ENCODE data around the gene ZGLP1. TPM values are rescaled to one million over a fixed set of nuclear protein-coding genes. Genes with fewer than 3 reads are reported as not detected.

The ZGLP1 gene
- total and polyA plus RNA-seq, 2 of the 13 experiments (the other 11 are each of a cell fraction or from before 2014, with no cell fraction given), result 2.4 to 3.0 TPM

DNA sequence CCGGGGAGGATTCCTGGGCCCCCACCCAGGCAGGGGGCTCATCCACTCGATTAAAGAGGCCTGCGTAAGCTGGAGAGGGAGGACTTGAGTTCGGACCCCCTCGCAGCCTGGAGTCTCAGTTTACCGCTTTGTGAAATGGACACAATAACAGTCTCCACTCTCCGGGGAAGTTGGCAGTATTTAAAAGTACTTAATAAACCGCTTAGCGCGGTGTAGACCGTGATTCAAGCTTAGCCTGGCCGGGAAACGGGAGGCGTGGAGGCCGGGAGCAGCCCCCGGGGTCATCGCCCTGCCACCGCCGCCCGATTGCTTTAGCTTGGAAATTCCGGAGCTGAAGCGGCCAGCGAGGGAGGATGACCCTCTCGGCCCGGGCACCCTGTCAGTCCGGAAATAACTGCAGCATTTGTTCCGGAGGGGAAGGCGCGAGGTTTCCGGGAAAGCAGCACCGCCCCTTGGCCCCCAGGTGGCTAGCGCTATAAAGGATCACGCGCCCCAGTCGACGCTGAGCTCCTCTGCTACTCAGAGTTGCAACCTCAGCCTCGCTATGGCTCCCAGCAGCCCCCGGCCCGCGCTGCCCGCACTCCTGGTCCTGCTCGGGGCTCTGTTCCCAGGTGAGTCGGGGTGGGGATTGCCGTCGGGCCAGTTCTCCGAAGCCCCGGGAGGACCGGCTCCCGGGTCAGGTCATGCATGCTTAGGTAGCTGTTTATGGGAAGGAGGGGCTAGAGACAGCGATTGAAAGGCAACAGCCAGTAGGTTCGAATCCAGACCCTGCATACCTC is 38.8 kb downstream of the ZGLP1 start, which contains the start of gene ICAM1 (continued):
- TF ChIP-seq, protein P1, sequence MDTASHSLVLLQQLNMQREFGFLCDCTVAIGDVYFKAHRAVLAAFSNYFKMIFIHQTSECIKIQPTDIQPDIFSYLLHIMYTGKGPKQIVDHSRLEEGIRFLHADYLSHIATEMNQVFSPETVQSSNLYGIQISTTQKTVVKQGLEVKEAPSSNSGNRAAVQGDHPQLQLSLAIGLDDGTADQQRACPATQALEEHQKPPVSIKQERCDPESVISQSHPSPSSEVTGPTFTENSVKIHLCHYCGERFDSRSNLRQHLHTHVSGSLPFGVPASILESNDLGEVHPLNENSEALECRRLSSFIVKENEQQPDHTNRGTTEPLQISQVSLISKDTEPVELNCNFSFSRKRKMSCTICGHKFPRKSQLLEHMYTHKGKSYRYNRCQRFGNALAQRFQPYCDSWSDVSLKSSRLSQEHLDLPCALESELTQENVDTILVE (CRISPR knock-in tag; IDR thresholded peaks at IDR 0.05), result peak; percentile 84
- TF ChIP-seq SOX6 (IDR thresholded peaks at IDR 0.05) (no peak), SOX6 (CRISPR knock-in tag; IDR thresholded peaks at IDR 0.05) (peak; percentile 82), ISX (CRISPR knock-in tag; conservative IDR thresholded peaks at IDR 0.05) (no peak), PITX1 (CRISPR knock-in tag; IDR thresholded peaks at IDR 0.05) (peak; percentile 65; the same call in 1 of the 2 replicates), ZNF83 (CRISPR knock-in tag; IDR thresholded peaks at IDR 0.05; ENCODE audit: borderline replicate concordance) (no peak), ZNF703 (CRISPR knock-in tag; IDR thresholded peaks at IDR 0.05; ENCODE audit: borderline replicate concordance) (no peak), AGO2 (optimal IDR thresholded peaks at IDR 0.05; ENCODE audit: low read depth, low read length) (no peak), ZNF562 (CRISPR knock-in tag; IDR thresholded peaks at IDR 0.05; ENCODE audit: borderline replicate concordance) (no peak), ZFP37 (CRISPR knock-in tag; IDR thresholded peaks at IDR 0.05; ENCODE audit: borderline replicate concordance) (peak; percentile 83), RORA (CRISPR knock-in tag; IDR thresholded peaks at IDR 0.05) (no peak), SNAPC2 (CRISPR knock-in tag; IDR thresholded peaks at IDR 0.05) (peak; percentile 78), ZNF225 (CRISPR knock-in tag; IDR thresholded peaks at IDR 0.05) (peak; percentile 46; the same call in 1 of the 2 replicates), FIP1L1 (IDR thresholded peaks at IDR 0.05; ENCODE audit: borderline replicate concordance, insufficient read depth, low read depth, low read length) (no peak), GATAD2A (CRISPR knock-in tag; IDR thresholded peaks at IDR 0.05) (peak; percentile 65), RARA (CRISPR knock-in tag; IDR thresholded peaks at IDR 0.05) (peak; percentile 87), SP1 (IDR thresholded peaks at IDR 0.05) (no peak), SP1 (CRISPR knock-in tag; IDR thresholded peaks at IDR 0.05) (peak; percentile 65)
- TF ChIP-seq, protein P2, sequence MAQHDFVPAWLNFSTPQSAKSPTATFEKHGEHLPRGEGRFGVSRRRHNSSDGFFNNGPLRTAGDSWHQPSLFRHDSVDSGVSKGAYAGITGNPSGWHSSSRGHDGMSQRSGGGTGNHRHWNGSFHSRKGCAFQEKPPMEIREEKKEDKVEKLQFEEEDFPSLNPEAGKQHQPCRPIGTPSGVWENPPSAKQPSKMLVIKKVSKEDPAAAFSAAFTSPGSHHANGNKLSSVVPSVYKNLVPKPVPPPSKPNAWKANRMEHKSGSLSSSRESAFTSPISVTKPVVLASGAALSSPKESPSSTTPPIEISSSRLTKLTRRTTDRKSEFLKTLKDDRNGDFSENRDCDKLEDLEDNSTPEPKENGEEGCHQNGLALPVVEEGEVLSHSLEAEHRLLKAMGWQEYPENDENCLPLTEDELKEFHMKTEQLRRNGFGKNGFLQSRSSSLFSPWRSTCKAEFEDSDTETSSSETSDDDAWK (CRISPR knock-in tag; IDR thresholded peaks at IDR 0.05), result no peak
- TF ChIP-seq, protein P3, sequence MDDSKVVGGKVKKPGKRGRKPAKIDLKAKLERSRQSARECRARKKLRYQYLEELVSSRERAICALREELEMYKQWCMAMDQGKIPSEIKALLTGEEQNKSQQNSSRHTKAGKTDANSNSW (CRISPR knock-in tag; IDR thresholded peaks at IDR 0.05; ENCODE audit: borderline replicate concordance), result no peak
- TF ChIP-seq, protein P4, sequence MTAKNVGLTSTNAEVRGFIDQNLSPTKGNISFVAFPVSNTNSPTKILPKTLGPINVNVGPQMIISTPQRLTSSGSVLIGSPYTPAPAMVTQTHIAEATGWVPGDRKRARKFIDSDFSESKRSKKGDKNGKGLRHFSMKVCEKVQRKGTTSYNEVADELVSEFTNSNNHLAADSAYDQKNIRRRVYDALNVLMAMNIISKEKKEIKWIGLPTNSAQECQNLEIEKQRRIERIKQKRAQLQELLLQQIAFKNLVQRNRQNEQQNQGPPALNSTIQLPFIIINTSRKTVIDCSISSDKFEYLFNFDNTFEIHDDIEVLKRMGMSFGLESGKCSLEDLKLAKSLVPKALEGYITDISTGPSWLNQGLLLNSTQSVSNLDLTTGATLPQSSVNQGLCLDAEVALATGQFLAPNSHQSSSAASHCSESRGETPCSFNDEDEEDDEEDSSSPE (CRISPR knock-in tag; IDR thresholded peaks at IDR 0.05), result peak; percentile 89
- TF ChIP-seq, protein P5, sequence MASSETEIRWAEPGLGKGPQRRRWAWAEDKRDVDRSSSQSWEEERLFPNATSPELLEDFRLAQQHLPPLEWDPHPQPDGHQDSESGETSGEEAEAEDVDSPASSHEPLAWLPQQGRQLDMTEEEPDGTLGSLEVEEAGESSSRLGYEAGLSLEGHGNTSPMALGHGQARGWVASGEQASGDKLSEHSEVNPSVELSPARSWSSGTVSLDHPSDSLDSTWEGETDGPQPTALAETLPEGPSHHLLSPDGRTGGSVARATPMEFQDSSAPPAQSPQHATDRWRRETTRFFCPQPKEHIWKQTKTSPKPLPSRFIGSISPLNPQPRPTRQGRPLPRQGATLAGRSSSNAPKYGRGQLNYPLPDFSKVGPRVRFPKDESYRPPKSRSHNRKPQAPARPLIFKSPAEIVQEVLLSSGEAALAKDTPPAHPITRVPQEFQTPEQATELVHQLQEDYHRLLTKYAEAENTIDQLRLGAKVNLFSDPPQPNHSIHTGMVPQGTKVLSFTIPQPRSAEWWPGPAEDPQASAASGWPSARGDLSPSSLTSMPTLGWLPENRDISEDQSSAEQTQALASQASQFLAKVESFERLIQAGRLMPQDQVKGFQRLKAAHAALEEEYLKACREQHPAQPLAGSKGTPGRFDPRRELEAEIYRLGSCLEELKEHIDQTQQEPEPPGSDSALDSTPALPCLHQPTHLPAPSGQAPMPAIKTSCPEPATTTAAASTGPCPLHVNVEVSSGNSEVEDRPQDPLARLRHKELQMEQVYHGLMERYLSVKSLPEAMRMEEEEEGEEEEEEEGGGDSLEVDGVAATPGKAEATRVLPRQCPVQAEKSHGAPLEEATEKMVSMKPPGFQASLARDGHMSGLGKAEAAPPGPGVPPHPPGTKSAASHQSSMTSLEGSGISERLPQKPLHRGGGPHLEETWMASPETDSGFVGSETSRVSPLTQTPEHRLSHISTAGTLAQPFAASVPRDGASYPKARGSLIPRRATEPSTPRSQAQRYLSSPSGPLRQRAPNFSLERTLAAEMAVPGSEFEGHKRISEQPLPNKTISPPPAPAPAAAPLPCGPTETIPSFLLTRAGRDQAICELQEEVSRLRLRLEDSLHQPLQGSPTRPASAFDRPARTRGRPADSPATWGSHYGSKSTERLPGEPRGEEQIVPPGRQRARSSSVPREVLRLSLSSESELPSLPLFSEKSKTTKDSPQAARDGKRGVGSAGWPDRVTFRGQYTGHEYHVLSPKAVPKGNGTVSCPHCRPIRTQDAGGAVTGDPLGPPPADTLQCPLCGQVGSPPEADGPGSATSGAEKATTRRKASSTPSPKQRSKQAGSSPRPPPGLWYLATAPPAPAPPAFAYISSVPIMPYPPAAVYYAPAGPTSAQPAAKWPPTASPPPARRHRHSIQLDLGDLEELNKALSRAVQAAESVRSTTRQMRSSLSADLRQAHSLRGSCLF (CRISPR knock-in tag; IDR thresholded peaks at IDR 0.05; ENCODE audit: borderline replicate concordance), result no peak

Measured in HepG2 (cell line).